K562 (cell line): ENCODE data around the gene HNMT. TPM values are rescaled to one million over a fixed set of nuclear protein-coding genes. Genes with fewer than 3 reads are reported as not detected.

ENCODE experiments used
- ETS2 ChIP-seq: IDR thresholded peaks from 2 replicates; pipeline ENCODE4 v1.6.1; 2016; ENCODE audit warnings: borderline replicate concordance, missing genetic modification characterization, mild to moderate bottlenecking, moderate library complexity, missing compliant biosample characterization; ENCODE audit not compliant: poor library complexity, severe bottlenecking
- GABPB1 ChIP-seq: sonication (generic); formaldehyde crosslinking; IDR thresholded peaks from 2 replicates; pipeline ENCODE4 v1.8.0; 2022; ENCODE audit warnings: mild to moderate bottlenecking, missing genetic modification reagents
- HDAC8 ChIP-seq: fragments of 450-650 bp; IDR thresholded peaks from 2 replicates; pipeline ENCODE4 v1.6.1; 2016; ENCODE audit warnings: mild to moderate bottlenecking, missing genetic modification characterization, moderate library complexity, missing compliant biosample characterization
- MAX ChIP-seq: sonication (generic); formaldehyde crosslinking; IDR thresholded peaks from 2 replicates; pipeline ENCODE4 v1.9.0; 2022; ENCODE audit warnings: mild to moderate bottlenecking, missing genetic modification reagents
- MCM3 ChIP-seq: fragments of 450-650 bp; IDR thresholded peaks from 2 replicates; pipeline ENCODE4 v1.6.1; 2016
- MECOM ChIP-seq: fragments of 250-450 bp; sonication (Bioruptor Pico); IDR thresholded peaks from 2 replicates; pipeline ENCODE4 v1.8.0; 2022; ENCODE audit warnings: inconsistent platforms
- MTA2 ChIP-seq: fragments of 450-650 bp; IDR thresholded peaks from 2 replicates; pipeline ENCODE4 v1.6.1; 2016; ENCODE audit warnings: low read depth
- PRMT5 ChIP-seq: sonication (generic); formaldehyde crosslinking; IDR thresholded peaks from 2 replicates; pipeline ENCODE4 v1.5.0; 2020; ENCODE audit warnings: missing genetic modification reagents
- PTRF ChIP-seq: fragments of 450-650 bp; IDR thresholded peaks from 2 replicates; pipeline ENCODE4 v1.6.1; 2016; ENCODE audit warnings: mild to moderate bottlenecking, missing genetic modification characterization, missing compliant biosample characterization
- STAT5B ChIP-seq: fragments of 250-450 bp; sonication (Bioruptor Pico); IDR thresholded peaks from 2 replicates; pipeline ENCODE4 v1.8.0; 2021; ENCODE audit warnings: mild to moderate bottlenecking, inconsistent platforms
- ZBED1 ChIP-seq: IDR thresholded peaks from 2 replicates; pipeline ENCODE4 v1.6.1; 2014
- ZBTB11 ChIP-seq, 3 experiments: fragments of 200-800 bp in 1 of 3; fragments of 250-450 bp in 1 of 3; fragments of 450-650 bp in 1 of 3; sonication (Bioruptor Pico) in 1 of 3; sonication (Bioruptor generic) in 1 of 3; formaldehyde crosslinking in 1 of 3; IDR thresholded peaks; 2 replicates each; pipeline versions ENCODE4 v1.6.1 to v1.8.0; 2016 to 2022; ENCODE audit warnings: mild to moderate bottlenecking in 2 of 3, missing genetic modification characterization in 2 of 3, missing compliant biosample characterization in 1 of 3, moderate library complexity in 1 of 3
- ZBTB49 ChIP-seq: sonication (generic); formaldehyde crosslinking; IDR thresholded peaks from 2 replicates; pipeline ENCODE4 v1.8.0; 2022; ENCODE audit warnings: missing genetic modification reagents, mild to moderate bottlenecking, borderline replicate concordance
- ZNF57 ChIP-seq: fragments of 450-650 bp; formaldehyde crosslinking; IDR thresholded peaks from 2 replicates; pipeline ENCODE4 v1.4.0; 2020; ENCODE audit warnings: mild to moderate bottlenecking, moderate library complexity
- ZNF696 ChIP-seq: fragments of 250-450 bp; sonication (Bioruptor Pico); conservative IDR thresholded peaks from 2 replicates; pipeline ENCODE4 v1.4.0; 2020; ENCODE audit warnings: mild to moderate bottlenecking, moderate library complexity
- ZNF766 ChIP-seq: fragments of 200-800 bp; sonication (Bioruptor generic); conservative IDR thresholded peaks from 2 replicates; pipeline ENCODE4 v1.6.1; 2016; ENCODE audit warnings: missing genetic modification characterization, missing compliant biosample characterization
- ZNF785 ChIP-seq: fragments of 250-450 bp; sonication (Bioruptor Pico); IDR thresholded peaks from 2 replicates; pipeline ENCODE4 v1.4.0; 2020; ENCODE audit warnings: mild to moderate bottlenecking
- polyA plus RNA-seq, 8 experiments: library from polyadenylated mRNA; depleted of rRNA in 4 of 8; stranded (reverse) in 5 of 8; unstranded in 3 of 8; fragments of >200 nt; fragmentation: Nextera tagmentation in 2 of 8; fragmentation: Illumina TruSeq in 1 of 8; extraction: Ambion mirVana in 2 of 8; extraction: Trizol in 1 of 8; gene quantifications; 2 replicates each; pipeline versions ENCODE4 v1.2.1 to v1.2.3, GENCODE V29; 2011 to 2014; ENCODE audit warnings: inconsistent platforms in 1 of 8, missing spikeins in 1 of 8
- total RNA-seq, 7 experiments: library from RNA; depleted of rRNA in 6 of 7; stranded (reverse); fragments of >200 nt in 6 of 7; fragmentation: Illumina TruSeq in 2 of 7; extraction: Trizol in 2 of 7; gene quantifications; 2 replicates each; pipeline versions ENCODE4 v1.2.1 to v1.2.3, GENCODE V29; 2011 to 2021; ENCODE audit warnings: low replicate concordance in 1 of 7
- TF ChIP-seq, protein P1 (sequence below): fragments of 250-450 bp; sonication (Bioruptor Pico); IDR thresholded peaks from 2 replicates; pipeline ENCODE4 v1.5.0; 2021; ENCODE audit warnings: mild to moderate bottlenecking, borderline replicate concordance
- TF ChIP-seq, protein P2 (sequence below): fragments of 450-650 bp; IDR thresholded peaks from 2 replicates; pipeline ENCODE4 v1.7.0; 2016; ENCODE audit warnings: borderline replicate concordance

Gene HNMT
- total and polyA plus RNA-seq, 9 of the 15 experiments (the other 6 are each of a cell fraction or from before 2014, with no cell fraction given) = 3.1 to 10.9 (median 5.3) TPM

GRCh38 chr2:138060301-138060635, 96.0 kb downstream of the HNMT start (continued):
- TF ChIP-seq STAT5B (CRISPR knock-in tag) (no peak), MTA2 (peak; percentile 51), PRMT5 (CRISPR knock-in tag) (no peak), PTRF (tag) (no peak), ZBTB11 (CRISPR knock-in tag; IDR thresholded peaks at IDR 0.05) (no peak), MCM3 (no peak), GABPB1 (0 out of 2 replicates have a peak, but pooled peaks have one; percentile 32), ZNF57 (no peak), ZNF785 (CRISPR knock-in tag) (no peak), HDAC8 (no peak), ETS2 (tag) (no peak), MECOM (CRISPR knock-in tag) (peak; percentile 12; the same call in 1 of the 2 replicates), MAX (CRISPR knock-in tag) (no peak), ZBTB49 (CRISPR knock-in tag) (no peak), ZBED1 (no peak), ZNF696 (CRISPR knock-in tag) (no peak), ZNF766 (no peak)
- TF ChIP-seq, protein P1, sequence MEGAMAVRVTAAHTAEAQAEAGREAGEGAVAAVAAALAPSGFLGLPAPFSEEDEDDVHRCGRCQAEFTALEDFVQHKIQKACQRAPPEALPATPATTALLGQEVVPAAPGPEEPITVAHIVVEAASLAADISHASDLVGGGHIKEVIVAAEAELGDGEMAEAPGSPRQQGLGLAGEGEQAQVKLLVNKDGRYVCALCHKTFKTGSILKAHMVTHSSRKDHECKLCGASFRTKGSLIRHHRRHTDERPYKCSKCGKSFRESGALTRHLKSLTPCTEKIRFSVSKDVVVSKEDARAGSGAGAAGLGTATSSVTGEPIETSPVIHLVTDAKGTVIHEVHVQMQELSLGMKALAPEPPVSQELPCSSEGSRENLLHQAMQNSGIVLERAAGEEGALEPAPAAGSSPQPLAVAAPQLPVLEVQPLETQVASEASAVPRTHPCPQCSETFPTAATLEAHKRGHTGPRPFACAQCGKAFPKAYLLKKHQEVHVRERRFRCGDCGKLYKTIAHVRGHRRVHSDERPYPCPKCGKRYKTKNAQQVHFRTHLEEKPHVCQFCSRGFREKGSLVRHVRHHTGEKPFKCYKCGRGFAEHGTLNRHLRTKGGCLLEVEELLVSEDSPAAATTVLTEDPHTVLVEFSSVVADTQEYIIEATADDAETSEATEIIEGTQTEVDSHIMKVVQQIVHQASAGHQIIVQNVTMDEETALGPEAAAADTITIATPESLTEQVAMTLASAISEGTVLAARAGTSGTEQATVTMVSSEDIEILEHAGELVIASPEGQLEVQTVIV (CRISPR knock-in tag) = no peak
- TF ChIP-seq, protein P2, sequence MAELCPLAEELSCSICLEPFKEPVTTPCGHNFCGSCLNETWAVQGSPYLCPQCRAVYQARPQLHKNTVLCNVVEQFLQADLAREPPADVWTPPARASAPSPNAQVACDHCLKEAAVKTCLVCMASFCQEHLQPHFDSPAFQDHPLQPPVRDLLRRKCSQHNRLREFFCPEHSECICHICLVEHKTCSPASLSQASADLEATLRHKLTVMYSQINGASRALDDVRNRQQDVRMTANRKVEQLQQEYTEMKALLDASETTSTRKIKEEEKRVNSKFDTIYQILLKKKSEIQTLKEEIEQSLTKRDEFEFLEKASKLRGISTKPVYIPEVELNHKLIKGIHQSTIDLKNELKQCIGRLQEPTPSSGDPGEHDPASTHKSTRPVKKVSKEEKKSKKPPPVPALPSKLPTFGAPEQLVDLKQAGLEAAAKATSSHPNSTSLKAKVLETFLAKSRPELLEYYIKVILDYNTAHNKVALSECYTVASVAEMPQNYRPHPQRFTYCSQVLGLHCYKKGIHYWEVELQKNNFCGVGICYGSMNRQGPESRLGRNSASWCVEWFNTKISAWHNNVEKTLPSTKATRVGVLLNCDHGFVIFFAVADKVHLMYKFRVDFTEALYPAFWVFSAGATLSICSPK = no peak
